ENCODE data around the gene ST8SIA5.

DNA sequence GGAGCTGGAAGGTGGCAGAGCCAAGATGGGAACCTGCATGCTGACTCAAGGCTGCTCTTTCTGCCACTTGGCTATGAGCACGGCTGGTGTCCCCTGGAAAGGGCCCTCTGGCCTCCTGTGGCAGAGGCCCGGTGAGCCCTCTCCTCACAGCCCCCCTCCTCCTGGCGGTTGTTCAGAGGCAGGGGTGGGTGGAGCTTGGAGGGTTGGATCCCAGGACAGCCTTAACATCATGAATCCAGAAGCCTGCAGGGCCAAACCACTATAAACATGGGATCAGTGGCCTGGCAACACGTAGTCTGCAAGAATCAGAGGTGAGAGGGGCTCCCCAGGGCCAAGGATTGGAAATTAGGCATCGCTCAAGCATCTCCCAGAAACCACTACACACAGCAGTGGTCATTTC is 51.3 kb downstream of the ST8SIA5 start:
- TF ChIP-seq, protein P1, sequence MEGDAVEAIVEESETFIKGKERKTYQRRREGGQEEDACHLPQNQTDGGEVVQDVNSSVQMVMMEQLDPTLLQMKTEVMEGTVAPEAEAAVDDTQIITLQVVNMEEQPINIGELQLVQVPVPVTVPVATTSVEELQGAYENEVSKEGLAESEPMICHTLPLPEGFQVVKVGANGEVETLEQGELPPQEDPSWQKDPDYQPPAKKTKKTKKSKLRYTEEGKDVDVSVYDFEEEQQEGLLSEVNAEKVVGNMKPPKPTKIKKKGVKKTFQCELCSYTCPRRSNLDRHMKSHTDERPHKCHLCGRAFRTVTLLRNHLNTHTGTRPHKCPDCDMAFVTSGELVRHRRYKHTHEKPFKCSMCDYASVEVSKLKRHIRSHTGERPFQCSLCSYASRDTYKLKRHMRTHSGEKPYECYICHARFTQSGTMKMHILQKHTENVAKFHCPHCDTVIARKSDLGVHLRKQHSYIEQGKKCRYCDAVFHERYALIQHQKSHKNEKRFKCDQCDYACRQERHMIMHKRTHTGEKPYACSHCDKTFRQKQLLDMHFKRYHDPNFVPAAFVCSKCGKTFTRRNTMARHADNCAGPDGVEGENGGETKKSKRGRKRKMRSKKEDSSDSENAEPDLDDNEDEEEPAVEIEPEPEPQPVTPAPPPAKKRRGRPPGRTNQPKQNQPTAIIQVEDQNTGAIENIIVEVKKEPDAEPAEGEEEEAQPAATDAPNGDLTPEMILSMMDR (IDR thresholded peaks at IDR 0.05 in 2 of 3, conservative IDR thresholded peaks at IDR 0.05 in 1 of 3; ENCODE audit: borderline replicate concordance in 1 of 3, insufficient read depth in 1 of 3, low read depth in 2 of 3, low read length in 2 of 3), result no peak
- no peak for TF ChIP-seq EZH2phosphoT487 (IDR thresholded peaks at IDR 0.05; ENCODE audit: borderline replicate concordance)
- no peak for TF ChIP-seq EZH2 (IDR thresholded peaks at IDR 0.05)
- TF ChIP-seq, protein P2, sequence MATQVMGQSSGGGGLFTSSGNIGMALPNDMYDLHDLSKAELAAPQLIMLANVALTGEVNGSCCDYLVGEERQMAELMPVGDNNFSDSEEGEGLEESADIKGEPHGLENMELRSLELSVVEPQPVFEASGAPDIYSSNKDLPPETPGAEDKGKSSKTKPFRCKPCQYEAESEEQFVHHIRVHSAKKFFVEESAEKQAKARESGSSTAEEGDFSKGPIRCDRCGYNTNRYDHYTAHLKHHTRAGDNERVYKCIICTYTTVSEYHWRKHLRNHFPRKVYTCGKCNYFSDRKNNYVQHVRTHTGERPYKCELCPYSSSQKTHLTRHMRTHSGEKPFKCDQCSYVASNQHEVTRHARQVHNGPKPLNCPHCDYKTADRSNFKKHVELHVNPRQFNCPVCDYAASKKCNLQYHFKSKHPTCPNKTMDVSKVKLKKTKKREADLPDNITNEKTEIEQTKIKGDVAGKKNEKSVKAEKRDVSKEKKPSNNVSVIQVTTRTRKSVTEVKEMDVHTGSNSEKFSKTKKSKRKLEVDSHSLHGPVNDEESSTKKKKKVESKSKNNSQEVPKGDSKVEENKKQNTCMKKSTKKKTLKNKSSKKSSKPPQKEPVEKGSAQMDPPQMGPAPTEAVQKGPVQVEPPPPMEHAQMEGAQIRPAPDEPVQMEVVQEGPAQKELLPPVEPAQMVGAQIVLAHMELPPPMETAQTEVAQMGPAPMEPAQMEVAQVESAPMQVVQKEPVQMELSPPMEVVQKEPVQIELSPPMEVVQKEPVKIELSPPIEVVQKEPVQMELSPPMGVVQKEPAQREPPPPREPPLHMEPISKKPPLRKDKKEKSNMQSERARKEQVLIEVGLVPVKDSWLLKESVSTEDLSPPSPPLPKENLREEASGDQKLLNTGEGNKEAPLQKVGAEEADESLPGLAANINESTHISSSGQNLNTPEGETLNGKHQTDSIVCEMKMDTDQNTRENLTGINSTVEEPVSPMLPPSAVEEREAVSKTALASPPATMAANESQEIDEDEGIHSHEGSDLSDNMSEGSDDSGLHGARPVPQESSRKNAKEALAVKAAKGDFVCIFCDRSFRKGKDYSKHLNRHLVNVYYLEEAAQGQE (IDR thresholded peaks at IDR 0.05; ENCODE audit: low read depth), result no peak
- TF ChIP-seq POLR2A (IDR thresholded peaks at IDR 0.05; ENCODE audit: borderline replicate concordance, extremely low read depth, insufficient read depth, insufficient read length), result no peak
- TF ChIP-seq POLR2AphosphoS5 (IDR thresholded peaks at IDR 0.05; ENCODE audit: low read depth, low read length), result no peak

Data from HCT116 (cell line).